GM12878 (cell line): ENCODE data around the gene P3H3. TPM values are rescaled to one million over a fixed set of nuclear protein-coding genes. Genes with fewer than 3 reads are reported as not detected.
A peak's percentile ranks its signal among the peaks of the same experiment; 100 is the strongest.

ENCODE experiments used
- ATF7 ChIP-seq: fragments of 450-650 bp; IDR thresholded peaks from 2 replicates; pipeline ENCODE4 v1.6.1; 2016; ENCODE audit warnings: low read depth, mild to moderate bottlenecking
- CHD1 ChIP-seq: IDR thresholded peaks from 2 replicates; pipeline ENCODE4 v1.6.1; 2012; ENCODE audit warnings: low read depth, low read length, improper control_type of control experiment
- CHD2 ChIP-seq: IDR thresholded peaks from 2 replicates; pipeline ENCODE4 v1.6.1; 2011; ENCODE audit warnings: low read depth, low read length, improper control_type of control experiment, borderline replicate concordance
- ESRRA ChIP-seq: IDR thresholded peaks from 2 replicates; pipeline ENCODE4 v1.6.1; 2012; ENCODE audit warnings: mild to moderate bottlenecking, low read length, improper control_type of control experiment
- GABPA ChIP-seq: IDR thresholded peaks from 2 replicates; pipeline ENCODE4 v1.6.1; 2014; ENCODE audit warnings: antibody characterized with exemption, low read depth, mild to moderate bottlenecking, inconsistent platforms
- JUNB ChIP-seq: IDR thresholded peaks from 2 replicates; pipeline ENCODE4 v1.6.1; 2016; ENCODE audit warnings: antibody characterized with exemption, mild to moderate bottlenecking
- KAT2A ChIP-seq: conservative IDR thresholded peaks from 2 replicates; pipeline ENCODE4 v1.6.1; 2011; ENCODE audit warnings: low read depth, low read length; ENCODE audit not compliant: control insufficient read depth
- KLF5 ChIP-seq: fragments of 450-650 bp; IDR thresholded peaks from 2 replicates; pipeline ENCODE4 v1.6.1; 2014; ENCODE audit warnings: mild to moderate bottlenecking; ENCODE audit not compliant: partially characterized antibody
- LARP7 ChIP-seq: fragments of 450-650 bp; IDR thresholded peaks from 2 replicates; pipeline ENCODE4 v1.6.1; 2017; ENCODE audit warnings: mild to moderate bottlenecking
- MYB ChIP-seq: fragments of 150-350 bp; IDR thresholded peaks from 2 replicates; pipeline ENCODE4 v1.6.1; 2014; ENCODE audit warnings: mild to moderate bottlenecking, low read depth, low read length, borderline replicate concordance
- MYC ChIP-seq: IDR thresholded peaks from 2 replicates; pipeline ENCODE4 v1.6.1; 2011; ENCODE audit warnings: mild to moderate bottlenecking, low read length, moderate library complexity, inconsistent platforms; ENCODE audit not compliant: insufficient read depth, insufficient replicate concordance, insufficient read length, severe bottlenecking
- NBN ChIP-seq: fragments of 450-650 bp; IDR thresholded peaks from 2 replicates; pipeline ENCODE4 v1.6.1; 2016
- NR2C1 ChIP-seq: fragments of 450-650 bp; IDR thresholded peaks from 2 replicates; pipeline ENCODE4 v1.6.1; 2017; ENCODE audit warnings: antibody characterized with exemption, mild to moderate bottlenecking, moderate library complexity
- RAD21 ChIP-seq: IDR thresholded peaks from 2 replicates; pipeline ENCODE4 v1.6.1; 2011; ENCODE audit warnings: mild to moderate bottlenecking, low read depth, low read length, moderate library complexity; ENCODE audit not compliant: insufficient read depth
- RELA ChIP-seq: fragments of 450-650 bp; IDR thresholded peaks from 2 replicates; pipeline ENCODE4 v1.8.0; 2014; ENCODE audit warnings: borderline replicate concordance; ENCODE audit not compliant: partially characterized antibody
- TAF1 ChIP-seq: IDR thresholded peaks from 2 replicates; pipeline ENCODE4 v1.6.1; 2011; ENCODE audit warnings: mild to moderate bottlenecking, low read depth, low read length, borderline replicate concordance
- ZSCAN29 ChIP-seq: fragments of 450-650 bp; IDR thresholded peaks from 2 replicates; pipeline ENCODE4 v1.6.1; 2017; ENCODE audit warnings: mild to moderate bottlenecking, moderate library complexity
- ZZZ3 ChIP-seq: IDR thresholded peaks from 2 replicates; pipeline ENCODE4 v1.6.1; 2011; ENCODE audit warnings: low read depth; ENCODE audit not compliant: control insufficient read depth, insufficient read length
- polyA plus RNA-seq, 11 experiments: library from polyadenylated mRNA; depleted of rRNA in 4 of 11; unstranded in 6 of 11; stranded (reverse) in 5 of 11; fragments of >200 nt; fragmentation: Nextera tagmentation in 4 of 11; fragmentation: Illumina TruSeq in 1 of 11; extraction: Ambion mirVana in 4 of 11; extraction: Trizol in 1 of 11; gene quantifications; 1 replicate in 1 of 11; 2 replicates in 10 of 11; pipeline versions ENCODE4 v1.2.1 to v1.2.3, GENCODE V29; 2011 to 2016; ENCODE audit warnings: inconsistent platforms in 2 of 11, missing spikeins in 2 of 11, low read depth in 1 of 11
- total RNA-seq, 4 experiments: library from RNA; depleted of rRNA in 3 of 4; stranded (reverse); fragments of >200 nt in 3 of 4; fragmentation: Illumina TruSeq in 1 of 4; extraction: Trizol in 1 of 4; gene quantifications; 2 replicates each; pipeline versions ENCODE4 v1.2.1 to v1.2.3, GENCODE V29; 2013 to 2021
- TF ChIP-seq, protein P1 (sequence below): IDR thresholded peaks from 2 replicates; pipeline ENCODE4 v1.6.1; 2011; ENCODE audit warnings: borderline replicate concordance, low read depth, mild to moderate bottlenecking, moderate library complexity, mixed read lengths, low read length; ENCODE audit not compliant: insufficient read depth; ENCODE audit errors: extremely low read length
- TF ChIP-seq, protein P2 (sequence below): fragments of 450-650 bp; IDR thresholded peaks from 2 replicates; pipeline ENCODE4 v1.6.1; 2018; ENCODE audit warnings: borderline replicate concordance, mild to moderate bottlenecking; ENCODE audit not compliant: partially characterized antibody
- TF ChIP-seq, protein P3 (sequence below): fragments of 450-650 bp; IDR thresholded peaks from 2 replicates; pipeline ENCODE4 v1.6.1; 2017; ENCODE audit warnings: mild to moderate bottlenecking, moderate library complexity
- TF ChIP-seq, protein P4 (sequence below): IDR thresholded peaks from 2 replicates; pipeline ENCODE4 v1.6.1; 2011; ENCODE audit warnings: mild to moderate bottlenecking, low read depth, low read length, moderate library complexity; ENCODE audit not compliant: insufficient replicate concordance

Gene P3H3
- total and polyA plus RNA-seq, 10 of the 15 experiments (the other 5 are each of a cell fraction or from before 2014, with no cell fraction given), result 0.03 to 0.21 (median 0.05) TPM; not detected in 7

DNA sequence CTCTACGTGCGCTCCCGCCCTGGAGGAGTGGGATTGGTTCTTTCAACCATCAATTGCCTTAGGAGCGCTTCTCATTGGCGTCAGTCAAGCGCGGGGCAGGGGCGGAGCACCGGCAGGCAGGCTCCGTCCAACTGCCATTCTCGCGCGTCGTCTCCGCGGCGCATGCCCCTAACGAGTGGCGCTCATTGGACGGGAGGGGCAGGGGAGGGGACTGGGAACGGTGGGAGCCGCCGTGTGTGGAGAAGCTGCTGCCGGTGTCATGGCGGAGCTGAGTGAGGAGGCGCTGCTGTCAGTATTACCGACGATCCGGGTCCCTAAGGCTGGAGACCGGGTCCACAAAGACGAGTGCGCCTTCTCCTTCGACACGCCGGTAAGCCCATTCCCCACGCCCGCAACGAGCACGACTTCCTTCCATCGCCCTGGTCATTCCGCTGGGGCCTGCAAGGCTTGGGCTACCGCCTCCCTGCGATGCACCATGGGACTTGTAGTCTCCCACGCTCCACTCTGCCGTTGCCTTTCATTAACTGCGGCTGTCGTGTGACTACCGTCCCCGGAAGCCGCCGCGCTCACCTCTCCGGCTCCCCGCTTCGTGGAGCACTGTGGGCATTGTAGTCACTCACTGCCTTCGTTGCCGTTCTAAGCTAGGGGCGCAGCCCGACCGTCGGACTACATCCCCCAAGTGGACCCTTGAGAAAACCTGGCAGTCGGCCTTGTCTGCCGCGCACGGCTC lies 23.9 kb downstream of the P3H3 start, which contains the start of gene USP5 (continued):
- TF ChIP-seq, protein P1, sequence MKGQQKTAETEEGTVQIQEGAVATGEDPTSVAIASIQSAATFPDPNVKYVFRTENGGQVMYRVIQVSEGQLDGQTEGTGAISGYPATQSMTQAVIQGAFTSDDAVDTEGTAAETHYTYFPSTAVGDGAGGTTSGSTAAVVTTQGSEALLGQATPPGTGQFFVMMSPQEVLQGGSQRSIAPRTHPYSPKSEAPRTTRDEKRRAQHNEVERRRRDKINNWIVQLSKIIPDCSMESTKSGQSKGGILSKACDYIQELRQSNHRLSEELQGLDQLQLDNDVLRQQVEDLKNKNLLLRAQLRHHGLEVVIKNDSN, result peak; percentile 66
- TF ChIP-seq, protein P2, sequence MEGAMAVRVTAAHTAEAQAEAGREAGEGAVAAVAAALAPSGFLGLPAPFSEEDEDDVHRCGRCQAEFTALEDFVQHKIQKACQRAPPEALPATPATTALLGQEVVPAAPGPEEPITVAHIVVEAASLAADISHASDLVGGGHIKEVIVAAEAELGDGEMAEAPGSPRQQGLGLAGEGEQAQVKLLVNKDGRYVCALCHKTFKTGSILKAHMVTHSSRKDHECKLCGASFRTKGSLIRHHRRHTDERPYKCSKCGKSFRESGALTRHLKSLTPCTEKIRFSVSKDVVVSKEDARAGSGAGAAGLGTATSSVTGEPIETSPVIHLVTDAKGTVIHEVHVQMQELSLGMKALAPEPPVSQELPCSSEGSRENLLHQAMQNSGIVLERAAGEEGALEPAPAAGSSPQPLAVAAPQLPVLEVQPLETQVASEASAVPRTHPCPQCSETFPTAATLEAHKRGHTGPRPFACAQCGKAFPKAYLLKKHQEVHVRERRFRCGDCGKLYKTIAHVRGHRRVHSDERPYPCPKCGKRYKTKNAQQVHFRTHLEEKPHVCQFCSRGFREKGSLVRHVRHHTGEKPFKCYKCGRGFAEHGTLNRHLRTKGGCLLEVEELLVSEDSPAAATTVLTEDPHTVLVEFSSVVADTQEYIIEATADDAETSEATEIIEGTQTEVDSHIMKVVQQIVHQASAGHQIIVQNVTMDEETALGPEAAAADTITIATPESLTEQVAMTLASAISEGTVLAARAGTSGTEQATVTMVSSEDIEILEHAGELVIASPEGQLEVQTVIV, result peak; percentile 85
- TF ChIP-seq MYC (peak; percentile 51), RAD21 (no peak), ZZZ3 (no peak), JUNB (peak; percentile 28; the same call in 1 of the 2 replicates), CHD2 (peak; percentile 92), NBN (peak; percentile 55; the same call in 1 of the 2 replicates), GABPA (peak; percentile 97), TAF1 (peak; percentile 63), ESRRA (peak; percentile 91; the same call in 1 of the 2 replicates), NR2C1 (peak; percentile 95), MYB (peak; percentile 28; the same call in 1 of the 2 replicates), ZSCAN29 (no peak), CHD1 (no peak), RELA (peak; percentile 81), KAT2A (no peak), LARP7 (peak; percentile 91; the same call in 1 of the 2 replicates), KLF5 (peak; percentile 77), ATF7 (peak; percentile 66)
- TF ChIP-seq, protein P3, sequence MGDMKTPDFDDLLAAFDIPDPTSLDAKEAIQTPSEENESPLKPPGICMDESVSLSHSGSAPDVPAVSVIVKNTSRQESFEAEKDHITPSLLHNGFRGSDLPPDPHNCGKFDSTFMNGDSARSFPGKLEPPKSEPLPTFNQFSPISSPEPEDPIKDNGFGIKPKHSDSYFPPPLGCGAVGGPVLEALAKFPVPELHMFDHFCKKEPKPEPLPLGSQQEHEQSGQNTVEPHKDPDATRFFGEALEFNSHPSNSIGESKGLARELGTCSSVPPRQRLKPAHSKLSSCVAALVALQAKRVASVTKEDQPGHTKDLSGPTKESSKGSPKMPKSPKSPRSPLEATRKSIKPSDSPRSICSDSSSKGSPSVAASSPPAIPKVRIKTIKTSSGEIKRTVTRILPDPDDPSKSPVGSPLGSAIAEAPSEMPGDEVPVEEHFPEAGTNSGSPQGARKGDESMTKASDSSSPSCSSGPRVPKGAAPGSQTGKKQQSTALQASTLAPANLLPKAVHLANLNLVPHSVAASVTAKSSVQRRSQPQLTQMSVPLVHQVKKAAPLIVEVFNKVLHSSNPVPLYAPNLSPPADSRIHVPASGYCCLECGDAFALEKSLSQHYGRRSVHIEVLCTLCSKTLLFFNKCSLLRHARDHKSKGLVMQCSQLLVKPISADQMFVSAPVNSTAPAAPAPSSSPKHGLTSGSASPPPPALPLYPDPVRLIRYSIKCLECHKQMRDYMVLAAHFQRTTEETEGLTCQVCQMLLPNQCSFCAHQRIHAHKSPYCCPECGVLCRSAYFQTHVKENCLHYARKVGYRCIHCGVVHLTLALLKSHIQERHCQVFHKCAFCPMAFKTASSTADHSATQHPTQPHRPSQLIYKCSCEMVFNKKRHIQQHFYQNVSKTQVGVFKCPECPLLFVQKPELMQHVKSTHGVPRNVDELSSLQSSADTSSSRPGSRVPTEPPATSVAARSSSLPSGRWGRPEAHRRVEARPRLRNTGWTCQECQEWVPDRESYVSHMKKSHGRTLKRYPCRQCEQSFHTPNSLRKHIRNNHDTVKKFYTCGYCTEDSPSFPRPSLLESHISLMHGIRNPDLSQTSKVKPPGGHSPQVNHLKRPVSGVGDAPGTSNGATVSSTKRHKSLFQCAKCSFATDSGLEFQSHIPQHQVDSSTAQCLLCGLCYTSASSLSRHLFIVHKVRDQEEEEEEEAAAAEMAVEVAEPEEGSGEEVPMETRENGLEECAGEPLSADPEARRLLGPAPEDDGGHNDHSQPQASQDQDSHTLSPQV, result no peak
- TF ChIP-seq, protein P4, sequence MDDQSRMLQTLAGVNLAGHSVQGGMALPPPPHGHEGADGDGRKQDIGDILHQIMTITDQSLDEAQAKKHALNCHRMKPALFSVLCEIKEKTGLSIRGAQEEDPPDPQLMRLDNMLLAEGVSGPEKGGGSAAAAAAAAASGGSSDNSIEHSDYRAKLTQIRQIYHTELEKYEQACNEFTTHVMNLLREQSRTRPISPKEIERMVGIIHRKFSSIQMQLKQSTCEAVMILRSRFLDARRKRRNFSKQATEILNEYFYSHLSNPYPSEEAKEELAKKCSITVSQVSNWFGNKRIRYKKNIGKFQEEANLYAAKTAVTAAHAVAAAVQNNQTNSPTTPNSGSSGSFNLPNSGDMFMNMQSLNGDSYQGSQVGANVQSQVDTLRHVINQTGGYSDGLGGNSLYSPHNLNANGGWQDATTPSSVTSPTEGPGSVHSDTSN, result peak; percentile 94
